Activated T-cell treated with anti-CD3 and anti-CD28 coated beads, Interleukin-2, amount 50 U/mL, for 4 hours (primary cell): ENCODE measurements around the gene CCT4. TPM values are rescaled to one million over a fixed set of nuclear protein-coding genes. Genes with fewer than 3 reads are reported as not detected.
A peak's percentile ranks its signal among the peaks of the same experiment; 100 is the strongest.
"Not testable (repeated sequence)": the region's sequence is repeated elsewhere in the genome, so short reads cannot be mapped to it uniquely, and the experiment has no call there.

Source experiments
- ATAC-seq, 2 donors: fragments of 200-7000 bp; cut with Tn5 transposase; one replicate each; pipeline ENCODE4 v1.10.0; 2021
- DNase-seq: peaks from one replicate; pipeline ENCODE4 v3.0.0-alpha.2; 2020
- H3K27me3 Mint-ChIP-seq: one replicate; pipeline ENCODE4 v1.8.0; 2021; ENCODE audit warnings: low read depth, mixed read lengths
- H3K36me3 Mint-ChIP-seq: one replicate; pipeline ENCODE4 v1.8.0; 2022; ENCODE audit warnings: mixed read lengths; ENCODE audit not compliant: insufficient read depth
- H3K4me1 Mint-ChIP-seq: one replicate; pipeline ENCODE4 v1.8.0; 2021; ENCODE audit warnings: low read depth, mixed read lengths
- H3K4me3 Mint-ChIP-seq: one replicate; pipeline ENCODE4 v1.8.0; 2021; ENCODE audit warnings: mild to moderate bottlenecking, moderate library complexity, mixed read lengths
- H3K9me3 Mint-ChIP-seq: one replicate; pipeline ENCODE4 v1.8.0; 2021; ENCODE audit warnings: mixed read lengths
- total RNA-seq, 3 donors: library from RNA; stranded (reverse); gene quantifications; one replicate each; pipeline ENCODE4 v1.2.1, GENCODE V29; 2021

Gene CCT4, protein sequence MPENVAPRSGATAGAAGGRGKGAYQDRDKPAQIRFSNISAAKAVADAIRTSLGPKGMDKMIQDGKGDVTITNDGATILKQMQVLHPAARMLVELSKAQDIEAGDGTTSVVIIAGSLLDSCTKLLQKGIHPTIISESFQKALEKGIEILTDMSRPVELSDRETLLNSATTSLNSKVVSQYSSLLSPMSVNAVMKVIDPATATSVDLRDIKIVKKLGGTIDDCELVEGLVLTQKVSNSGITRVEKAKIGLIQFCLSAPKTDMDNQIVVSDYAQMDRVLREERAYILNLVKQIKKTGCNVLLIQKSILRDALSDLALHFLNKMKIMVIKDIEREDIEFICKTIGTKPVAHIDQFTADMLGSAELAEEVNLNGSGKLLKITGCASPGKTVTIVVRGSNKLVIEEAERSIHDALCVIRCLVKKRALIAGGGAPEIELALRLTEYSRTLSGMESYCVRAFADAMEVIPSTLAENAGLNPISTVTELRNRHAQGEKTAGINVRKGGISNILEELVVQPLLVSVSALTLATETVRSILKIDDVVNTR
- 100 to 1,000 TPM; 392 to 466 (median 441) TPM for total RNA-seq

DNA sequence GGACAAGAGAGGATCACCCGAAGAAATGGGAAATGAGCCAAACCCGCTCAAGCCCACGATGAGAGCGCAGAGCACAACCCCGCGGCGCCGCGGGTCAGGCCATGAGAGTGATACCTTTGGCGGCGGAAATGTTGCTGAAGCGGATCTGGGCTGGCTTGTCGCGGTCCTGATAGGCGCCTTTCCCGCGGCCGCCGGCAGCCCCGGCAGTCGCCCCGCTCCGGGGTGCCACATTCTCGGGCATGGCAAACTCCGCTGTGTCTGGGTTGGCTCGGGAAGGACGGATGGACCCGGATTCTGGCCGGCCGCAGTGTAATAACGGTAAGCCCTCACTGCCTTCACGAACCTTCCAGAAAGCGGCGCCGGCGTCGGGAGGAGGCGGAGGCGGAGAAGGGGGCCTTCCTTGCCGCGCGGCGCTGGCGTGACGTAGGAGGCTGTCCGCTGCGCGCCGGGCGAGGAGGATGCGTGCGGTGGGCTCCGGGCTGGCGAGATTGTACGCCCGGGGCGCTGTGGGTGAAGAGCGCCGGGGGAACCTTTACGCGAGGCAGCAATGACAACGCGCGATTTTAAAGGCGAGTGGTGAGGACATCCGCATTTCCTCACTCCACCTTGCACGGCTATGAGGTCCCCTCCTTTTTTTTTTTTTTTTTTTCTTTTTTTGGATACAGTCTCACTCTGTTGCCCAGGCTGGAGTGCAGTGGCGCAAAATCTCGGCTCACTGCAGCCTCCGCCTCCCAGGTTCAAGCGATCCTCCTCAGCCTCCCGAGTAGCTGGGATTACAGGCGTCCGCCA is at the start of gene CCT4:
Gene CCT4, minus strand, starts transcription at position 390 of the 789 bp plus-strand sequence. Its CDS starts 149 bp downstream, at position 241.
- peaks cover 19% of the 10 kb centered on the region for H3K36me3 Mint-ChIP-seq
- ATAC-seq: peak; percentile 83 to 88
- H3K9me3 Mint-ChIP-seq: no peaks in the 10 kb centered on the region
- H3K4me1 Mint-ChIP-seq: peaks cover 28% of the 10 kb centered on the region
- peak; percentile 86 for DNase-seq
- no peaks in the 10 kb centered on the region for H3K27me3 Mint-ChIP-seq
- peak within 1 kb of the TSS; percentile 99 for H3K4me3 Mint-ChIP-seq

DNA sequence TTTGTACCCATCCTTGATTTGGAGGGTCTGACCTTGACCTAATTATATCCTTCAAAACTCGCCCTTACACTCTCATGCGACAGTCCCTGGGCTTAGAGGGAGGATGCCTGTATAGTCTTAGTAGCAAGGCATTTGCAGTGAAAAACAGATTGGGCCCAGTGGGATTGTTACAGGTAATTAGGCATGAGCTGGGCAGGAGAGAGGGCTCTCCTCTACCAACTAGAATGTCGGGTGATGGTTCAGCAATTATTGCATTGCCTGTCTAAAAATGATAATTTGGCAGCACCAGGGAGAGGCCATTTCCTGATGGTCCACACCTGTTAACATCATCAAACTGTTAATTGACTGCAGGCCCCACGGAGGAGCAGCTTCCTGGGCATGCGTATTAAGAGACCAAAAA is 49.4 kb upstream of the CCT4 start:
- H3K36me3 Mint-ChIP-seq: peaks cover 6% of the 10 kb centered on the region
- H3K4me3 Mint-ChIP-seq: no peak overlapping the region
- ATAC-seq (no peak), DNase-seq (no peak)
- H3K4me1 Mint-ChIP-seq: no peaks in the 10 kb centered on the region
- no peaks in the 10 kb centered on the region for H3K9me3 Mint-ChIP-seq
- no peaks in the 10 kb centered on the region for H3K27me3 Mint-ChIP-seq

DNA sequence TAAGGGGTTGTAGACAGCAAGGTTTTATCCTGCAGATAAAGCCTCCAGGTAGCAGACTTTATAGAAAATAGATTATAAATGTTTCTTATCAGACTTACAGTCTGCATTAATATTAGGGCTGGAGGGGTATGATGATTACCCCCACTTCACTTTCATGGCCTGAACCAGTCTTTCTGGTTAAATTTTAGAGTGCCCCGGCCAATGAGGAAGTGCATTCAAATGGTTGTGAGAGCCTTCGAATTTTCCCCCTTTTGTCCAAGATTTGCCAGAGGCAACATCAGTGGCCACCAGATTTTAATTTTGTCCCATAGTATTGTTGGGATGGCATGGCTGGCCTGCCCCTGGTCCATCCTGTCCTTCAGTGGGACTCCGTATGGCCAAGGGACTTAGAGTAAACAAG is 48.6 kb upstream of the CCT4 start:
- Mint-ChIP-seq H3K9me3 (no peaks in the 10 kb centered on the region), H3K36me3 (peaks cover 8% of the 10 kb centered on the region), H3K4me3 (no peak overlapping the region), H3K4me1 (no peaks in the 10 kb centered on the region), H3K27me3 (no peaks in the 10 kb centered on the region)
- DNase-seq (no peak), ATAC-seq (no peak)

DNA sequence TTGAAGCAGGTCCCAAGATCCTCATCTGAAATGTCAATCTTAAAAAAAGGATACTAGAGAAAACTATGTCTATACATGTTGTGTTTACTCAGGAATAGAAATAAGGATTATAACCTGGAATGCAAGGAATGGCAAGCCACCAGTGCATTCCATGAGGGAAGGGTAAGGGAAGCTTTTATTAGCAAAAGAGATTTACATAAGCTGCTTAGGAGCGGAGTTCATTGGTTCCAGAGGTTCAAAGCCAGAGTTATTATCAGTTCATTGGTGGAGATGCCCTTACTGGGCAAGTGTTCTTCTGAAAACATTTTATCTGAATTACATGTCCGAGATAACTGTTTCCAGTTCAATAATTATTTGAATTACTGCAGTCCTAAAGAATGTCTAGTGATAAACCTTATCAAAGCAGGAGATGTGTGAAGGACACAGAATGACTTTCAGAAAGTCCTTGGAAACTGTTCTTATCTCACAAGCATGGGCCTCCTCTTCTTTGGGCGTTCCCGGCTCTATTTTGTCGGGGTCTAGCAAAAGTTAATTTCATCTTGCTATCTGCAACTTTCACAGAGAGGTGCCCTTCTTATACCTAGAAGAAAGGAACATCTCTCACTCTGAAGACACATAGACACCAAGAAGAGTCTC is 40.5 kb upstream of the CCT4 start:
- no peaks in the 10 kb centered on the region for H3K9me3 Mint-ChIP-seq
- peaks cover 10% of the 10 kb centered on the region for H3K36me3 Mint-ChIP-seq
- H3K27me3 Mint-ChIP-seq: no peaks in the 10 kb centered on the region
- no peak overlapping the region for H3K4me3 Mint-ChIP-seq
- ATAC-seq (no peak), DNase-seq (no peak)
- no peaks in the 10 kb centered on the region for H3K4me1 Mint-ChIP-seq

DNA sequence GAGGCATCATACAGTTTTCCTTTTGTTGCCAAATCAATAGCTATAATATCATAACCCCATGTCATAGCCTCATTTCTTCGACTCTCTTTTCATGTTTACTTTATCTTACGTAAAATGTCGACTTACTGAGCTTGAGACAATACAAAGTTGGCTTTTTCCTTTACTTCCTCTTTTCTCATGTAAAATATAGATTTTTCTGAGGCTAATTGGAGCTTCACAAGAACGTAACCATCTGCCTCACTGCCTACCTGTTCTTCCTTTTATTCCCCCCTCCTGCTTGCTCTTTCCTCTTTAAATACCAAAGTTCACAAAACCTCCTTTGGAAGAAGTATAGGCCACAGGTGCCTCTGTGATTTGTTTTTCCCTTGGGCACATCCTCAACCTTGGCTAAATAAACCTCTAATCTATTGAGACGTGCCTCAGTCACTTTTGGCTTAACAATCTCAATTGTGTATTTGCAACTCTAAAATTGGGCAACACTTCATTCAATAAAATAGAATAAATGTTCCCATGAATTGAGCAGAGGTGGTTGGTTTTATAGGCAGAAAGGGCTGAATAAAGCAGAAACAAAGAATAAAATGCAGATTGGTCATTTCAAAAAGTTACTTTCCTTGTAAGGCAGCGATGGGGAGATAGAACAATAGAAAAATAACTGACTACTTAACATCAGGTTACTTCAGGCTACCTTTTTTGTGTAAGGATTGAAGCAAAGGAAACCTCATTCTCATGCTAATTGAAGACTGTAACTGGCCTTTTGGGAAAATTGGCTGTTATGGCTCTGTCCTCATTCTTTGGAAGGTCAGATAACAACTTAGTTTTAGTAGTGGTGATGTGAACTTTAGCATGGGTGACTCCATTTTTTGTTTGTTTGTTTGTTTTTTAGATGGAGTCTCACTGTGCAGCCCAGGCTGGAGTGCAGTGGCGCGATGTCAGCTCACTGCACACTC is 38.3 kb upstream of the CCT4 start:
- no peak for ATAC-seq
- Mint-ChIP-seq H3K4me3 (no peak overlapping the region), H3K36me3 (peaks cover 11% of the 10 kb centered on the region), H3K4me1 (no peaks in the 10 kb centered on the region), H3K27me3 (no peaks in the 10 kb centered on the region), H3K9me3 (no peaks in the 10 kb centered on the region)
- no peak for DNase-seq

DNA sequence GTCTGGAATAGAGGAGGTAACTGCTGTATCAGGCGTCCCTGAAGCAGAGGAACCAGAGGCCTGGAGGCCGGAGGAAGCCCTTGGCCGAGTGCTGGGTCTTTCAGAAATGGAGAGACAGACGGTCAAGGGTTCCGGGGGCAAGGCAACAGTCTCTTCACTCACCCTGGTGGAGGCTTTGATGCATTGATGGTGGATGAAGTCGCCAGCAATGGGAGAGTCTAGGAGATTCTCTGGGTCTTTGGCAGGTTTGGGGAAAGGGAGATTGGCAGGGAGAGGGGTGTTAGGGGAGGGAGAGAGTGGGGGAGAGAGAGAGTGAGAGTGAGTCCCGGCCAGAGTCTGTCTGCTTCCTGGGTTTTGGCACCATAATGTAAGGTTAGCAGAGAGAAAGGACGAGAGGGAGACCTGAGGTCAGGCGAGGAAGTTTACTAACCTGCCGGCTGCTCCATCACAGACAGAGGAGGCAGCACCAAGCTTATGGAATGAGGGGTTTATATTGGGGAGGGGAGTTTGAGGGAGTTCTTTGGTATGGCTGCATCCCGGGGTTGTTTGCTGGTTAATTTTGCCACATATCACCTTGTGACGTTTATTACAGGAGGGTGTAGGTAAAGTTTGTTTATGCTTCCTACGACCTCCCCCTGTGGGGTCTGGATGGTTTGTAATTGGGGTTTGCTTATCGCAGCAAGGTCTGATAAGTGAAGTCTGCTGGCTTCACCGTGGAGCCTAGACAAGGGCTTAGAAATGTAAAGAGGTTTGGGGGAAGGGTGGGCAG is 36.6 kb upstream of the CCT4 start:
- H3K27me3 Mint-ChIP-seq: no peaks in the 10 kb centered on the region
- H3K9me3 Mint-ChIP-seq: no peaks in the 10 kb centered on the region
- ATAC-seq (no peak), DNase-seq (no peak)
- H3K36me3 Mint-ChIP-seq: peaks cover 15% of the 10 kb centered on the region
- H3K4me3 Mint-ChIP-seq: no peak overlapping the region
- no peaks in the 10 kb centered on the region for H3K4me1 Mint-ChIP-seq

DNA sequence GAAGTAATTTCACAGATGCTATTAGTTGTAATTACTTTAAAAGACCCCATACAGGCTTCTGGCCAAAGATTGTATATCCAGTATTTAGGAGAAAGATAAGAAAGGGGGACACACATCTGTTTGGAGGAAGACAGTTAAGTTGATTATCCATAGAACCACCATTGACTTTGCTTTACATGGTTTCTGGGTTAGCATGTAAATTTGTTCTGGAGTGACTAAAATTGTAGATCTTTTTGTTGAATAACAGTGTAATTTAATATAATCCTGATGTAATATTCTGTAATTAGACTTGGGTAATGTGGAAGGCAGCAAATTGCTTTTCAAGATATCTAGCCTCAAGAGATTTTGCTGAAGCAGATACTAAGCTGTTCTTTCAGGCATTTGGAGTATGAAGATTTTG is 34.3 kb upstream of the CCT4 start:
- no peak for DNase-seq
- Mint-ChIP-seq H3K27me3 (no peaks in the 10 kb centered on the region), H3K4me3 (no peak overlapping the region), H3K4me1 (no peaks in the 10 kb centered on the region), H3K36me3 (peaks cover 11% of the 10 kb centered on the region), H3K9me3 (no peaks in the 10 kb centered on the region)
- ATAC-seq: no peak

DNA sequence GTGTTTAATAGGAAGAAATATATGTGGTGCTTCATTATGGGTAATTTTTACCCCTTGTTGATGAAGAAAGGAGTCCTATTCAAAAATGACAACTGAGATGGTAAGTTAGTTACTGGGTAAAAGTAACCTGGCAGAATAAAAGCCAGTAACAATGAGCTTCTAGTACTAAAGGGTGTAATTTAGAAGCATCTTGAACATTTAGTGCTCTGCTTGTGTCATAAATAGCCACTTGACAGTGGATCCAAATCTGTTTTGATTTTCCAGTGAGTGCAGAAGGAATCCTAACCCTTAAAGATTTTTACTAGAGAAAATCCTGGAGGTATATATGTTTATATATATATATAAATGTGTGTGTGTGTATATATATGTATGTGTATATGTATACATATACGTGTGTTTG is 32.1 kb upstream of the CCT4 start:
- peaks cover 7% of the 10 kb centered on the region for H3K36me3 Mint-ChIP-seq
- no peak for ATAC-seq
- no peak overlapping the region for H3K4me3 Mint-ChIP-seq
- no peaks in the 10 kb centered on the region for H3K9me3 Mint-ChIP-seq
- H3K27me3 Mint-ChIP-seq: no peaks in the 10 kb centered on the region
- no peak for DNase-seq
- no peaks in the 10 kb centered on the region for H3K4me1 Mint-ChIP-seq

DNA sequence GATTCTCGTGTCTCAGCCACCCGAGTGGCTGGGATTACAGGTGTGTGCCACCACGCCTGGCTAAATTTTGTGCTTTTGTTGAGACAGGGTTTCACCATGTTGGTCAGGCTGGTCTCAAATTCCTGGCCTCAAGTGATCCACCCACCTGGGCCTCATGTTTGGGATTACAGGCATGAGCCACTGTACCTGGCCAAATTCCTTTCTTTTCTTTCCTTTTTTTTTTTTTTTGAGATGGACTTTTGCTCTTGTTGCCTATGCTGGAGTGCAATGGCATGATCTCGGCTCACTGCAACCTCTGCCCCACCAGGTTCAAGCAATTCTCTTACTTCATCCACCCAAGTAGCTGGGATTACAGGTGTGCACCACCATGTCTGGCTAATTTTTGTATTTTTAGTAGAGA is 26.3 kb upstream of the CCT4 start:
- H3K4me3 Mint-ChIP-seq, H3K4me1 Mint-ChIP-seq, H3K9me3 Mint-ChIP-seq: not testable (repeated sequence)

DNA sequence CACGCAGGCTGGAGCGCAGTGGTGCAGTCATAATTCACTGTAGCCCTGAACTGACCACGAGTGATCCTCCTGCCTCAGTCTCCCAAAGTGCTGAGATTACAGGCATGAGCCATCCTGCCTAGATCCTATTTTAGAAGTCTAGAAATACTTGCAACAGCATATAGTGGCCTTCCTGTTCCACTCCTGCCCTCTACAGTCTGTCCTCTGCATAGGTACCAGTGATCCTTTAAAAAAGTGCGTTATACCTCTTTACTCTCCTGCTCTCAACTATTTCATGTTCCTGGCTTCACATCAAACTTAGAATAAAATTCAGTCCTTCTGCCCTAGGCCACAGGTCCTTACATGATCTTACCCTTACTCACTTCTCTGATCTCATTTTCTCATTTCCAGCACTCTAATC is 23.1 kb upstream of the CCT4 start:
- ATAC-seq (no peak), DNase-seq (no peak)
- no peak overlapping the region for H3K4me3 Mint-ChIP-seq
- no peaks in the 10 kb centered on the region for H3K27me3 Mint-ChIP-seq
- H3K4me1 Mint-ChIP-seq: peaks cover 9% of the 10 kb centered on the region
- H3K36me3 Mint-ChIP-seq: peaks cover 3% of the 10 kb centered on the region
- H3K9me3 Mint-ChIP-seq: no peaks in the 10 kb centered on the region

More for the DNA sequence above, 26.3 kb upstream of the CCT4 start:
- not testable (repeated sequence) for H3K27me3 Mint-ChIP-seq, H3K36me3 Mint-ChIP-seq, DNase-seq, ATAC-seq

DNA sequence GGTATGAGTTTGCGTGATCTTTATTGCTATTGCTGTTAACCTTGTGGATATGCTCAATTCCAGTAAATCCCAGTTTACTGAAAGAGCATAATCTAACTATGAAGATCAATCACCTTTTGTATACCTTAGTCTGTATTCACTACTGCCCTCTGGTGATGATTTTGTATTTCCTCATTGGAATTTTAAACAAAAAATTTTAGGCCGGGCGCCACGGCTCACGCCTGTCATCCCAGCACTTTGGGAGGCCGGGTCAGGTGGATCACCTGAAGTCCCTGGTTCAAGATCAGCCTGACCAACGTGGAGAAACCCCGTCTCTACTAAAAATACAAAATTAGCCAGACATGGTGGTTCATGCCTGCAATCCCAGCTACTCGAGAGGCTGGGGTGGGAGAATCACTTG is 22.1 kb upstream of the CCT4 start:
- ATAC-seq: no peak
- Mint-ChIP-seq H3K36me3 (peaks cover 3% of the 10 kb centered on the region), H3K27me3 (no peaks in the 10 kb centered on the region), H3K4me3 (no peak overlapping the region), H3K9me3 (no peaks in the 10 kb centered on the region), H3K4me1 (peaks cover 13% of the 10 kb centered on the region)
- DNase-seq: no peak

DNA sequence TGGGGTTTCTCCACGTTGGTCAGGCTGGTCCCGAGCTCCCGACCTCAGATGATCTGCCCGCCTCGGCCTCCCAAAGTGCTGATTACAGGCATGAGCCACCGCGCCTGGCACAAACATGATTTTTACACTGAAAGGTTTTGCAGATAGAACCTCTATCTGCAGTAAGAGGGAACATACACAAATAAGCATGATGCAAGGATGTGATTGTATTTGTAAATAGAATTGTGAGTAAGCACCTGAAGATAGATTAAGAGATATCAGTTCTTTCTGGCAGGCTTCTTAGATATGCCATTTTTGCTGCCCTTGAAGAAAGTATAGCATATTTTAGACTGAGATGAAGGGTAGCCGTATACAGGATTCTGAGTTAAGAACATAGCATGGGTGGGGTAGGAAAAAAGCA is 20.7 kb upstream of the CCT4 start:
- H3K36me3 Mint-ChIP-seq: peaks cover 3% of the 10 kb centered on the region
- H3K27me3 Mint-ChIP-seq: no peaks in the 10 kb centered on the region
- H3K4me1 Mint-ChIP-seq: peaks cover 19% of the 10 kb centered on the region
- no peak for DNase-seq
- H3K9me3 Mint-ChIP-seq: no peaks in the 10 kb centered on the region
- no peak overlapping the region for H3K4me3 Mint-ChIP-seq
- no peak for ATAC-seq

DNA sequence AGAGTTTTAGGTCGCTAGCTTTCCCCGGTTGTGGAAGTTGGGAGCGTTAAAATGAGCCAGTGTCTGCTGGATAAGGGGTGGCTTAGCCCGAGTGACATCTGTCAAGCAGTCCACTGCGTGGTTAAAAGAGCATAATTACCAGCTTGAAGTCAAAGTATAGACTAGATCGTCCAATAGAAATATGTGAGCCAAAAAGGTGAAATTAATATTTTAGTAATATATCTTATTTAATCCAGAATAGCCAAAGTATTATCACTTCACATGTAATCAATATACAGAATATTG is 17.7 kb upstream of the CCT4 start:
- Mint-ChIP-seq H3K27me3 (no peaks in the 10 kb centered on the region), H3K4me1 (peaks cover 16% of the 10 kb centered on the region), H3K36me3 (no peaks in the 10 kb centered on the region), H3K4me3 (peak overlapping the region; percentile 98), H3K9me3 (no peaks in the 10 kb centered on the region)
- DNase-seq (no peak), ATAC-seq (peak in 1 of 2 donors; percentile 16)
